ENCODE results near the gene ICA1.

GRCh38 chr7:8151161-8151725 lies 110.7 kb downstream of the ICA1 start:
- TF ChIP-seq CTCF (IDR thresholded peaks at IDR 0.05) (no peak), EZH2 (IDR thresholded peaks at IDR 0.05) (no peak), EZH2phosphoT487 (IDR thresholded peaks at IDR 0.05) (no peak)

Data from neural progenitor cell (in vitro differentiated cells).